ENCODE data around the gene TUBGCP2. TPM values are rescaled to one million over a fixed set of nuclear protein-coding genes. Genes with fewer than 3 reads are reported as not detected.
"Not testable (repeated sequence)": the region's sequence is repeated elsewhere in the genome, so short reads cannot be mapped to it uniquely, and the experiment has no call there.

The TUBGCP2 gene
- polyA plus RNA-seq, 3 donors = 59.2 to 79.8 (median 61.1) TPM

- no peak for DNase-seq (ENCODE audit: extremely low read depth in 1 of 11, low read depth in 9 of 11, low spot score in 4 of 11)
These were observed 63.0 kb downstream of the TUBGCP2 start for GRCh38 chr10:133245439-133246235.

DNA sequence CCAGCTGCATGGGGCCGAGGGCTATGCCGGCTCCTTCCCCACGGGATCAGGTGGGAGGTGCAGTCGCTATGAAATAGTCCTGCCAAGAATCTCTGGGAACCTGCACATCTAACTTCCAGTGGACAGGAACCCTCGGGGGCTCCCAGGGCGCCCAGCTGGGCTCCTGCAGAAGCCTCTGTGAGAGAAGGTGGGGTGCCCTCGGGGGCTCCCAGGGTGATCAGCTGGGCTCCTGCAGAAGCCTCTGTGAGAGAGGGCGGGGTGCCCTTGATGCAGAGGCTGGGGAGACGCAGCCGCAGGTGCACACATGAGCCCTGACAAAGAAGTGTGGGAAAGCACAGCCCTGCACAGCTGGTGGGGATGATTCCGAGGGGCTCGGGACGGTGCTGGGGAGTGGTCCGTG, 65.1 kb downstream of the TUBGCP2 start:
- no peak for DNase-seq (ENCODE audit: extremely low read depth in 1 of 11, low read depth in 9 of 11, low spot score in 4 of 11)

DNA sequence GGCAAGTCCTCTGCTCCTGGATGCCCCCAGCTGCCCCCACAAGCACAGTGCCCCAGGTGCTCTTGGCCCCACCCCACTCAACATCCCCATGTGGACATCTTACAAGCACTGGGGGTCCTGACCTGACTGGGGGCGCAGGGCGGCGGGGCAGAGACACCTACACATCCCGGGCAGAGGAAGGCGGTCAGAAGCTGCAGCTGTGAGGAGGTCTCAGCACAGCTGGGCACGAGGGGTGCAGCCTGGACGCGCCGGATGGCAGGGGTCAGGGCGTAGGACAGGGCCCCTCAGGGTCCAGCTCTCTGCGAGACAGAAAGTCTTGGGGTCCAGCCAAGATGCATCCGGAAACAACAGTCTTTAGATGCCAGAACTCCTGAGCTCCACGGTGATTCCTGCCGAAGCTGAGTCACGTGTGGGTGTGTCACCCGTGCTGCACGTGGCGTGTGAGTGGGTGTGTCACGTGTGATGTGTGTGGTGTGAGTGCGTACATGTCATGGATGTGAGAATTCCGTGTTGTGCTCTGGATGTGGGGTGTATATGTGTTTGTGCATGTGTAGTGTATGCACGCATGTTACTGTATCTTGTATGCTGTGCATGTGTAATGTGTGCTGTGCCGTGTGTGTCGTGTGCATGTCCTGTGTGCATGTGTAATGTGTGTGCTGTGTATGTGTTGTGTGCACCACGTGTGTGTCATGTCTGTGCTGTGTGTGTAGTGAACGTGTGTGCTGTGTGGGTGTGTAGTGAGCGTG, 65.9 kb downstream of the TUBGCP2 start:
- DNase-seq (ENCODE audit: extremely low read depth in 1 of 11, low read depth in 9 of 11, low spot score in 4 of 11) = no peak

GRCh38 chr10:133241501-133242205, 67.0 kb downstream of the TUBGCP2 start:
- DNase-seq (ENCODE audit: extremely low read depth in 1 of 11, low read depth in 9 of 11, low spot score in 4 of 11) = no peak

GRCh38 chr10:133239990-133240389, 68.7 kb downstream of the TUBGCP2 start:
- DNase-seq (ENCODE audit: extremely low read depth in 1 of 11, low read depth in 9 of 11, low spot score in 4 of 11) = no peak

GRCh38 chr10:133238466-133238804, 70.2 kb downstream of the TUBGCP2 start:
- DNase-seq (ENCODE audit: extremely low read depth in 1 of 11, low read depth in 9 of 11, low spot score in 4 of 11) = no peak

- no peak for DNase-seq (ENCODE audit: extremely low read depth in 1 of 11, low read depth in 9 of 11, low spot score in 4 of 11)
These were observed 70.8 kb downstream of the TUBGCP2 start, which contains the start of gene VENTX for GRCh38 chr10:133237588-133238465. Gene VENTX, plus strand, starts transcription at chr10:133237855. Its CDS starts 60 bp downstream, at chr10:133237915.

GRCh38 chr10:133237241-133237587, 71.5 kb downstream of the TUBGCP2 start:
- no peak for DNase-seq (ENCODE audit: extremely low read depth in 1 of 11, low read depth in 9 of 11, low spot score in 4 of 11)

GRCh38 chr10:133236401-133237240, 72.1 kb downstream of the TUBGCP2 start:
- no peak for DNase-seq (ENCODE audit: extremely low read depth in 1 of 11, low read depth in 9 of 11, low spot score in 4 of 11)

DNA sequence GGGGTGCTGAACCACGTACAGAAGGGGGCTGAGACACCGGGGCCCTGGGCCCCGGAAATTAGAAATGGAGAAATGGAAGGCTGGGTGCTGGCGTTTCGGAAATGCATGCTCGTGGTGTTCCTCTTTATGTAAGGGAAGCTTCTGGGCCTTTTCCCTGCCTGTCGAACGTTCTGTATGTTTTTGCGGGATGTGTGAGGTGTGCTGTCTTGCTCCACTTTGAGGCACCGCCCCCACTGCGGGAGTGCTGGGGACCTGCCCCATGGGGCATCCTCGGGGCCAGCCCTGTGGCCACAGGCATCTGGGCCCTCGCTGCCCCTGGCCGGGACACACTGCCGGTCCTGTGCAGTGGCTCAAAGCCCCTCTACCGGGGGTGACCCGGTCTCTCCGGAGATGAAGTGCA, 72.7 kb downstream of the TUBGCP2 start:
- no peak for DNase-seq (ENCODE audit: extremely low read depth in 1 of 11, low read depth in 9 of 11, low spot score in 4 of 11)

DNA sequence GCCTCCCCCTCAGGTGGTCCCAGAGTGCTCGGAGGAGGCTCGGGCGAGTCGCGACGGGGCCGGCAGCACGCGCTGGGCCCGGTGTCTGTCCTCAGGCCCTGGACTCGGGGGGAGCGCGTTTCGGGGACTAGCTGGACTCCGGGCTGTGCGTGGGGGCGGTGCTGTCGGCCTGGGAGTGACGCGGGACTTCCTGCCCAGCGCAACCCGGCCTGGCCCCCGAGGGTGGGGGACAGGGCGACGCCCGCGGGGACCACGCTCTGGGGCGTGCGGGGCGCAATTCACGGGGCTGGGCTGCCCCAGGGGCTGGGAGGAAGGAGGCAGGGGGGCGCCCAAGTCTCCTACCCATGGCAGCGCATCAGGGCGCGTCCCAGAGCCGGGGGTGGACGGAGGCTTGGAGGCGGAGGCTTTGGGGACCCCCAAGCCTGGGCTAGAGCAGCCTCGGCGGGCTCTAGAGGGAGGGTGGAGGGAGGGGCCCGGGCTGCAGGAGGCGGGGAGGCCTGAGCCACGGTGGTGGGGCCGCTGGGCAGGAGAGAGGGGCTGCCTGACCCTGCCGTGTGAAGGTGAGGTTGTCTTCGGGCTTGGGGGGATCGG, 73.3 kb downstream of the TUBGCP2 start:
- DNase-seq (ENCODE audit: extremely low read depth in 1 of 11, low read depth in 9 of 11, low spot score in 4 of 11) = no peak

DNA sequence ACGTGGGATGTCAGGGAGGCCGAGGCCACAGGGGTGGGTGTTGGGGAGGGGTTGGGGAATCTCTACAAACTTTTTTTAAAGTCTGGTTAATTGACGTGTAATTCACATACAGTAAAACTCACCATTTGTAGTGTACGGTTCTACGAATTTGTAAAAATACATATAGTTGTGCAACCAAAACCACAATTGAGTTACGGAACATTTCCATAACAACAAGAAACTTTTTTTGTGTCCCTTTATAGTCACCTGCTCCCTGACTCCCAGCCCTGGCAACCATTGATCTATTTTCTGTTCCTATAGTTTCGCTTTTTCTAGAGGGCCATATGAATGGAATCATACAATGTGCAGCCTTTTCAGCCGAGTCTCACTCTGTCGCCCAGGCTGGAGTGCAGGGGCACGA, 73.9 kb downstream of the TUBGCP2 start:
- not testable (repeated sequence) for DNase-seq (ENCODE audit: extremely low read depth in 1 of 11, low read depth in 9 of 11, low spot score in 4 of 11)

- no peak for DNase-seq (ENCODE audit: extremely low read depth in 1 of 11, low read depth in 9 of 11, low spot score in 4 of 11)
These were observed 76.6 kb downstream of the TUBGCP2 start for GRCh38 chr10:133231946-133232574.

DNA sequence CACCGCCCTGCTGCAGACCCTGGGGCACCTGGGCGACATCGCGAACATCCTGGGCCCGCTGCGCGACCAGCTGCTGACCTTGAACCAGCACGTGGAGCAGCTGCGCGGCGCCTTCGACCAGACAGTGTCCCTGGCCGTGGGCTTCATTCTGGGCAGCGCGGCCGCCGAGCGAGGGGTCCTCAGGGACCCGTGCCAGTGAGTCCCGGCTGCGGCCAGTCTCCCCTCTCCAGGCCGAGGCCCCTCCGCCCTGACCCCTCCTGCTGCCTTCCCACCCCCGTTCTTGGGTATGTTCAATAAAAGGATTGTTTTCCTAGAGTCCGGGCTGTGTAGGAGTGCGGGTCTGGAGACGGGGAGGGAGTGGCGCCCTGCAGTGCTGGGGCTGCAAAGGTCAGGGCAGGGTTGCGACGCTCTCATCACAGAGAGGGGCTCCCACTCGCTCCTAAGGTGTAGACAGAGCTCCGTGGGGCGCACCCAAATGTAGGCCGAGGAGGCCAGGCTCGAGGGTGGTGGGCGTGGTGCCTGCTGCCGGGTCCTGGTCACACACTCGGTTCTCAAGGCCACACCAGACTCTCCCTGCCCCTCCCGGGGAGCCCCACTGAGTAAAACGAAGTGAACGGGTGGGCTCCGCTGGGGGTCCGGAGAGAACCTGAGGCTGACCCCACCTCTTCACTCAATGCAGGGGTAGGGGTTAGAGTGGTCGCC, 77.3 kb downstream of the TUBGCP2 start:
- no peak for DNase-seq (ENCODE audit: extremely low read depth in 1 of 11, low read depth in 9 of 11, low spot score in 4 of 11)

GRCh38 chr10:133230387-133231195, 78.1 kb downstream of the TUBGCP2 start:
- DNase-seq (ENCODE audit: extremely low read depth in 1 of 11, low read depth in 9 of 11, low spot score in 4 of 11) = no peak

- no peak for DNase-seq (ENCODE audit: extremely low read depth in 1 of 11, low read depth in 9 of 11, low spot score in 4 of 11)
These were observed 78.7 kb downstream of the TUBGCP2 start, which contains the start of gene UTF1 for GRCh38 chr10:133230044-133230361. Gene UTF1, plus strand, starts transcription at chr10:133230217. Its CDS starts 72 bp downstream, at chr10:133230289.
